ENCODE data around the gene OR51V1.
A peak's percentile ranks its signal among the peaks of the same experiment; 100 is the strongest.

The OR51V1 gene

GRCh38 chr11:5224538-5225479 lies 24.3 kb upstream of the OR51V1 start:
- no peak overlapping the region for H3K4me3 ChIP-seq (ENCODE audit: low read length)
- DNase-seq (ENCODE audit: low read depth): no peak
- no peak for TF ChIP-seq CTCF (conservative IDR thresholded peaks at IDR 0.05; ENCODE audit: low read length)

- no peak for TF ChIP-seq CTCF (conservative IDR thresholded peaks at IDR 0.05; ENCODE audit: low read length)
- no peak overlapping the region for H3K4me3 ChIP-seq (ENCODE audit: low read length)
- DNase-seq (ENCODE audit: low read depth): no peak
These were observed 23.2 kb upstream of the OR51V1 start for GRCh38 chr11:5223686-5224085.

- no peak overlapping the region for H3K4me3 ChIP-seq (ENCODE audit: low read length)
- DNase-seq (ENCODE audit: low read depth): no peak
- TF ChIP-seq CTCF (conservative IDR thresholded peaks at IDR 0.05; ENCODE audit: low read length): no peak
These were observed 22.7 kb upstream of the OR51V1 start for GRCh38 chr11:5223146-5223545.

- TF ChIP-seq CTCF (conservative IDR thresholded peaks at IDR 0.05; ENCODE audit: low read length): no peak
- no peak overlapping the region for H3K4me3 ChIP-seq (ENCODE audit: low read length)
- DNase-seq (ENCODE audit: low read depth): no peak
These were observed 9.9 kb upstream of the OR51V1 start for GRCh38 chr11:5210376-5210885.

GRCh38 chr11:5204787-5205186 lies 4.3 kb upstream of the OR51V1 start:
- TF ChIP-seq CTCF (conservative IDR thresholded peaks at IDR 0.05; ENCODE audit: low read length): peak; percentile 84
- DNase-seq (ENCODE audit: low read depth): peak; percentile 76
- H3K4me3 ChIP-seq (ENCODE audit: low read length): no peak overlapping the region

GRCh38 chr11:5203366-5203765 lies 2.9 kb upstream of the OR51V1 start:
- TF ChIP-seq CTCF (conservative IDR thresholded peaks at IDR 0.05; ENCODE audit: low read length): no peak
- no peak overlapping the region for H3K4me3 ChIP-seq (ENCODE audit: low read length)
- no peak for DNase-seq (ENCODE audit: low read depth)

- DNase-seq (ENCODE audit: low read depth): no peak
- H3K4me3 ChIP-seq (ENCODE audit: low read length): no peak overlapping the region
- no peak for TF ChIP-seq CTCF (conservative IDR thresholded peaks at IDR 0.05; ENCODE audit: low read length)
These were observed 2.2 kb downstream of the OR51V1 start for GRCh38 chr11:5198285-5198684.
